Stimulated activated CD4-positive, alpha-beta T cell treated with anti-CD3 and anti-CD28 coated beads, Interleukin-1b, Interleukin-23, amount 100 ng/mL, for 48 hours (primary cell): ENCODE data around the gene ACSF2.
"Not testable (repeated sequence)": the region's sequence is repeated elsewhere in the genome, so short reads cannot be mapped to it uniquely, and the experiment has no call there.

ENCODE experiments used
- DNase-seq: peaks from one replicate; pipeline ENCODE4 v3.0.0-alpha.2; 2020

Gene ACSF2

GRCh38 chr17:50412188-50412732, 13.8 kb upstream of the ACSF2 start:
- DNase-seq, result no peak

DNA sequence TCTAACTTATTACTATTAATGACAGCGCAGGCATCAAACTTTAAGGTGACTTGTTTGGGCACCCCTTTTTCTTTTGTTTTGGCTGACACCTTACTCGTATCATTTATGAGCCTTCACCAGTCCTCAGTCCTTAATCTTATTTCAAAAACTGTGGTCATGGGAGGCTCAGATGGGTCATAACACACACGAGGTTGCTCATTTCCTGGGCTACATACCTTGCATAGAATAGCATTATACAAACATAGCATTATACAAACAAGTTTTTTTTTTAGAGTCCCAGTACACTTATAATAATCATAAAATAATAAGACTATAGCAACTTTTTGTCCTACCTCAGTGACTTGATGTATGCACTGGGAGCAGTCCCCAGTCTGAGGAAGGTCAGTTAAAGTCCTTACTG, 11.2 kb upstream of the ACSF2 start:
- no peak for DNase-seq

DNA sequence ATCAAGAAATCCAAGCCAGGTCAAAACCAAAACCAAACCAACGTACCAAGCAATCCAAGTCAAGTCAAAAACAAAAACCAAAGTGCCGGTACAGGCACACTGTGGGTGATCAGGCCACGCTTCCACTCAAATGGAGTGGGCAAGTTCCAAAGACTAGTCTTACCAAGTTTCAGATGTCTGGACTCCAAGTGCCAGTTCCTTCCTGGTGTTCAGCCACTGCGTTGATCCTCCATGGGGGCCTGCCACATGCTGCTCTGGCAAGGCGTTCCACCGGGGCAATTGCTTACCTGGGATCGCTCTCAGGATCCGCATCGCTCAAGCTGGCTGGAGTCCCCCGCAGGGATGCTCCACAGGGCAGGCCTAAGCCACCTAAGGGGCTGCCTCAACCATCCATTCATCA, 6.4 kb upstream of the ACSF2 start:
- not testable (repeated sequence) for DNase-seq

GRCh38 chr17:50420419-50421112, 5.5 kb upstream of the ACSF2 start:
- DNase-seq, result no peak

DNA sequence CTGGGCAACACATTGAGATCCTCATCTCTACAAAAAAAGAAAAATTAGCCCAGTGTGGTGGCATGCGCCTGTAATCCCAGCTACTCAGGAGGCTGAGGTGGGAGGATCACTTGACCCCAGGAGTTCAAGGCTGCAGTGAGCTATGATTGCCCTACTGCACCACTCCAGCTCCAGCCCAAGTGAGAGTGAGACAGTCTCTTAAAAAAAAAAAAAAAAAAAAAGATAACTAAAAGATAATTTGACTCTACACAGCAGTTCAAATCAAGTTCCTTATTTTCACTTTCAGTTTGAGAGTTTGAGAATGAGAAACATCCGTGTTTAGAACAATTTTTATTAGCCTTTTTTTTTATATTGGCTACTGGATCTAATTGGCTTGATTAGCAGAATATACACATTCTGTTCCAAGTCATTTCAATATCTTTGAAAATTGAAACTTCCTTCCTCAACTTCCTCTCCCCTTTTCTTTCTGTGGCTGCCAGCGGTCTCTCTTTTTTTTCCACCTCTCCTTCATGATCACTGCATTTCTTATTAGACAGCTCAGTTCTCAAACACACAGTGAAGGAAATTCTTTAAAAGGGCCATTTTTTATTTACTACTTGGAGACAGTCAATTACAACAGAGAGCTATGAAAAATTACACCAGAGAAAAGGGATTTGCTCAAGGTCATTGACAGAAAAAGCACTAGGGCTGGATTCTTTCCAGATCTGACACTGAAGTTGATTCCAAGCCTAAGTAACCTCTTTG, 4.5 kb upstream of the ACSF2 start:
- no peak for DNase-seq

- no peak for DNase-seq
These were observed 3.3 kb upstream of the ACSF2 start for GRCh38 chr17:50422738-50423137.

GRCh38 chr17:50423553-50424159, 2.4 kb upstream of the ACSF2 start:
- DNase-seq, result no peak

GRCh38 chr17:50424246-50424995, 1.6 kb upstream of the ACSF2 start:
- DNase-seq, result no peak

DNA sequence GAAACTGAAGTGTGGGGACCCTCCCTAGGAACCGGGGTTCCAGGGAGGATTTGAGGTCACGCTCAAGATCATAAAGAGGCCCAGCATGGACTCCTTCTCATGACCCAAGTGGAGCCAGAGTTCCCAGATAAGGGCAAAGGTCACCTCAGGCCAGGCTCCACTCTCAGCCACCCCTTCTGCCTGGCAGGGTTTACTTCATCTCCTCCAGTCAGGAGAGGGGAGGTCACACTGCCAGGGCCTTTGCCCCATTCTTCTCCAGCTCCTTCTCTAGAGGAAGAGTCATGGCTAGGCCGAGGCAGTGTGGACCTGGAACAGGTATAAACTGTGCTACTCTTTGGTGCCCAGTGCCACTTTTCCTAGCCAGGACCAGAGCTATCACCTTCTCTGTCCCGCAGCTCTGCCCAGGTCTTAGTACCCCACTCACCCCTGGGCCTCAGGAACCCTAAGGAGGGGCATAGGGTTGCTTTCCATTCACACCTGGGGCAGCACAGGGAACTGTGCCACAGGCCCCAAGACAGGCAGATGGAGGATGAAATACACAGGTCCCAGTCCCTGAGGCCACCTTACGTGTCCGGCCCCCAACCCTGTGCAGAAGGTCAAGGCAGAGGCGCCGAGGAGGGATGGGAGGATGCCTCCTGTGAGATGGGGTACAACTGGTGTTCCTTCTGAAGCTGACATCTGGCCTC, 879 bp upstream of the ACSF2 start:
- no peak for DNase-seq

- DNase-seq, result no peak
These were observed 409 bp downstream of the ACSF2 start for GRCh38 chr17:50426472-50426782.

DNA sequence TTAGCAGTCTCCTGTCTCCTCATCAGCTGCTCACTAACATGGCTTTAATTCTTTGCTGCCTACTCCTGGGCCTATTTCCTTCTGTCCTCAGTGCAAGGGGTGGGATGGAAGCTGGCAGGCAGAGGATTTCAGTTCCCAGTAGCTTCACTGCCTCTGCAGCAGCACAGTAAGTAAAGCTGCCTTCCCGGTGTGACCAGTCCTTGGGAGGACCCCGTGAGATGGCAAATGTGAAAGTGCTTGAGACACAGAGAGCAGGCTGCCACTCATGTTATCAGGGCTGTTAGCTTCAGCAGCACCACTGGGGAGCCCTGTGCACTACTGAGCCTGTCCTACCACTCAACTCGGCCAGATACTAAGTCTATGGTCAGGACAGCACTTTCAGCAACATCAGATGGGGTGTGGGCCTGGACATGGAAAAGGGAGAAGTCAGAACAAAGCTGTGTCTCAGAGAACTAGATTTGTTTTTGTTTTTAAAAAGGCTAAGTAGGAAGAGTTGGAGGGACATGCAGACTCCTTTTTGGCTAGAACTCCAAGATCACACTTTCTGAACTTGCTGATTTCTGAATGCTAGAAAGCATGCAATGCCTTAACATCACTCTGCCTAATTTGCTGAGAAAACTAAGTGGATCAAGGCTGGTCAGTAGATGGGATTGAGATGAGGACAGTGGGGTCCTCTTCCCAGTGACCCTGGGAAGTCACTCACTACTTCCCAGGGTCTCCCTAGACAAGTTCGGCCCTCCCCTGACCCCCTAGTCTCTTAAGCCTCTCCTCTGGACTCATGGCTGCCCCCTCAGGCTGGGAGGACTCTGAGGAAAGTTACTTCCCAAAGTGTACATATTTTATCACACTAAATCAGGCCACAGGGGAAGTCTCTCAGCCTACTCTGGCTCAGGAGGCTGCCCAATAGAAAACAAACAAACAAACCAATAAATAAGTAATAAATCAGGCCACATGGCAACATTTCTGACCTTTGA, 1.1 kb downstream of the ACSF2 start:
- peak; percentile 10 for DNase-seq

GRCh38 chr17:50428126-50428525, 2.1 kb downstream of the ACSF2 start:
- DNase-seq, result not testable (repeated sequence)

DNA sequence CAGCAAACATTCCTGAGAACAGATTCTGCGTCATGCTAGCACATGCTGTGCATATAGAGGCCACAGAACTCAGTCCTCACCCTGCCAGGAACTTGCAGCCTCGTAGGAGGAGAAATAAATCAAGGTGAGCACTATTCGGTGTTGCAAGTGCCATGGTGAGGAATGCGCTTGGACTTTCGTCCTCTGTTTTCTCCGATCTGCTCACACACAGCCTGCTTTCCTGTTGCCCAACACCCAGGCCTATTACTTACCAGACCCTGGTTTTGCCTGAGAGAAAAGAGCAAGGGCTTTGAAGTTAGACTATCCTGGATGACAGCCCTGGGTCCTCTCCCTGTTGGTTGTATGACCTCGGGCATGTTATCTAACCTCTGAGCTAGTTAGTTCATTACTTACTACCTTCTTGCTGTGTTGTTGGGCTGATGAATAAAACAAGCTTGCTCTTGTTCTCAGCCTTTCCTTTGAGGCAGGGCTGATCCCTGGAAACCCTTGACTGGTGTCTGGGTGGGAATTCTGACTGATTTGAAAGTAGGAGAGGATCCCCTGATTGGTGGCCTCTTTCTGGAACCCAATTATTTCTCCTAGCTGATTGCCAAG, 2.9 kb downstream of the ACSF2 start:
- DNase-seq, result no peak

DNA sequence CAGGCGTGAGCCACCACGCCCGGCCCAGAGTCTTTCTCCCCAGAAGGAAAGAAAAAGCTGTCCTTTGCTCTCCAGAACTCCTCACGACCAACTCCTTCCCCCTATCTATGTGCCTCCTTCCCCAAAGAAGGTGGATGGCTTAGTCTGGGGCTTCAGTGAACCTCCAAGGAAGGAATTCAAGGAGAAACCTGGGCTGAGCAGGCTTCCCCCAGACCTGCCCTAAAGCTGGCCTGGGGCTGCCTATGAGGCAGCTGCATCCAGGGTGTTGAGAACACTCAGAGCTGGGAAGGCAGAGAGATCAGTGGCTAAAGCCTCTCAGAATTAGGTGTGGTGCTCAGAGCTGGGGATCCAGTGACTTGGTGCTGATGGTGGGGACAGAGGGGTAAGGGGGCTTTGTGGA, 3.8 kb downstream of the ACSF2 start:
- DNase-seq, result no peak

GRCh38 chr17:50430821-50431618, 5.0 kb downstream of the ACSF2 start:
- DNase-seq, result no peak

GRCh38 chr17:50432125-50432762, 6.2 kb downstream of the ACSF2 start:
- DNase-seq, result no peak

GRCh38 chr17:50437409-50437808, 11.4 kb downstream of the ACSF2 start:
- DNase-seq, result no peak

DNA sequence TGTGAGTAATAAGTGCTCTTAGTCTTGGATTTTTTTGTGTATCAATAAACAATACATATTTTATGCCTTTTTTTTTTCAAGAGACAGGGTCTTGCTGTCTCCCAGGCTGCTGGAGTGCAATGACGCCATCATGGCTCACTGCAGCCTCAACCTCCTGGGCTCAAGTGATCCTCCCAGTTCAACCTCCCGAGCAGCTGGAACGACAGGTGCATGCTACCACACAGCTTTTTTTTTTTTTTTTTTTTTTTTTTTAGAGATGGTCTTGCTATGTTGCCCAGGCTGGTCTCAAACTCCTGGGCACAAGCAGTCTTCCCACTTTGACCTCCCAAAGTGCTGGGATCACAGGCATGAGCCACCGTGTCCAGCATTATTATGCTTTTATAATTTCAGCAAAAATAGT, 13.0 kb downstream of the ACSF2 start:
- no peak for DNase-seq

GRCh38 chr17:50440172-50440837, 14.3 kb downstream of the ACSF2 start:
- no peak for DNase-seq
